Lung (tissue), 12 donors: ENCODE data around the gene CCDC107. TPM values are rescaled to one million over a fixed set of nuclear protein-coding genes. Genes with fewer than 3 reads are reported as not detected.
"Not testable (repeated sequence)": the region's sequence is repeated elsewhere in the genome, so short reads cannot be mapped to it uniquely, and the experiment has no call there.

ENCODE experiments used
- ATAC-seq: fragments of 200-7000 bp; cut with Tn5 transposase; one replicate; pipeline ENCODE4 v1.9.1; 2020; ENCODE audit warnings: moderate number of reproducible peaks; ENCODE audit not compliant: insufficient read depth, low FRiP score
- DNase-seq, 3 donors: peaks; one replicate each; pipeline ENCODE4 v3.0.0-alpha.2; 2013 to 2017
- H3K27ac ChIP-seq, 2 donors: one replicate each; pipeline ENCODE4 v1.5.1; 2013; ENCODE audit warnings: mild to moderate bottlenecking in 2 of 2, moderate library complexity in 2 of 2, control low read depth in 1 of 2, inconsistent platforms in 1 of 2, low read depth in 1 of 2, low read length in 1 of 2
- H3K27me3 ChIP-seq, 3 donors: one replicate each; pipeline ENCODE4 v1.5.1; 2013; ENCODE audit warnings: low read length in 2 of 3; ENCODE audit not compliant: control insufficient read depth in 3 of 3, insufficient read depth in 3 of 3
- H3K36me3 ChIP-seq, 4 donors: one replicate each; pipeline ENCODE4 v1.5.1; 2013; ENCODE audit warnings: low read length in 4 of 4, mild to moderate bottlenecking in 1 of 4, moderate library complexity in 1 of 4; ENCODE audit not compliant: control insufficient read depth in 4 of 4, insufficient read depth in 4 of 4
- H3K4me1 ChIP-seq, 5 donors: one replicate each; pipeline ENCODE4 v1.5.1; 2013; ENCODE audit warnings: low read length in 5 of 5, mild to moderate bottlenecking in 2 of 5, moderate library complexity in 1 of 5; ENCODE audit not compliant: control insufficient read depth in 5 of 5, insufficient read depth in 5 of 5
- H3K4me3 ChIP-seq: one replicate; pipeline ENCODE4 v1.5.1; 2013; ENCODE audit warnings: mild to moderate bottlenecking, control low read depth, moderate library complexity
- H3K9ac ChIP-seq, 2 donors: one replicate each; pipeline ENCODE4 v1.5.1; 2013; ENCODE audit warnings: low read length in 2 of 2, control low read depth in 1 of 2; ENCODE audit not compliant: insufficient read depth in 1 of 2
- H3K9me3 ChIP-seq, 4 donors: one replicate each; pipeline ENCODE4 v1.5.1; 2013; ENCODE audit warnings: low read length in 3 of 4, mild to moderate bottlenecking in 1 of 4, moderate library complexity in 1 of 4; ENCODE audit not compliant: control insufficient read depth in 4 of 4, insufficient read depth in 3 of 4
- CTCF ChIP-seq: IDR thresholded peaks from 2 replicates; pipeline ENCODE4 v1.5.1; 2012; ENCODE audit warnings: mild to moderate bottlenecking; ENCODE audit errors: control extremely low read depth, extremely low read depth
- WGBS, 2 donors: extraction: QIAGEN DNeasy Blood & Tissue Kit; methylation state at CpG; one replicate each; pipeline ENCODE4 v1.1.7; 2013; 5-methylcytosine and 5-hydroxymethylcytosine counted together
- polyA plus RNA-seq, 2 donors: library from polyadenylated mRNA; stranded (reverse); fragments of 200-250 nt; gene quantifications; one replicate each; pipeline ENCODE4 v1.2.1, GENCODE V29; 2013
- total RNA-seq, 2 donors: library from RNA; depleted of rRNA in 1 of 2; stranded (reverse); fragments of >200 nt in 1 of 2; gene quantifications; one replicate each; pipeline ENCODE4 v1.2.1, GENCODE V29; 2014 to 2021
- donor health status: control.
- donor health status: control.
- donor health status: Bipolar disorder and iron deficiency.
- donor health status: healthy.
- donor health status: DM: yes; HTN: yes; CAD: no.

CCDC107 gene
- total and polyA plus RNA-seq, 4 donors, result 9.9 to 53.9 (median 31.0) TPM

GRCh38 chr9:35636135-35636876, 21.8 kb upstream of the CCDC107 start:
- Histone ChIP-seq H3K36me3 (no peaks in the 10 kb centered on the region), H3K27me3 (no peaks in the 10 kb centered on the region), H3K27ac (peak overlapping the region in 1 of 2 donors; percentile 4), H3K4me3 (no peak overlapping the region), H3K9me3 (no peaks in the 10 kb centered on the region), H3K4me1 (peaks cover 0 to 5% (median 0%) of the 10 kb centered on the region in 5 donors), H3K9ac (no peak overlapping the region)
- WGBS, 2 donors, result 74 to 77% methylated on average over 9 of the region's 9 CpGs
- ATAC-seq, result no peak
- no peak for TF ChIP-seq CTCF
- DNase-seq, result no peak

- H3K9me3 ChIP-seq, DNase-seq, H3K36me3 ChIP-seq, ATAC-seq, H3K9ac ChIP-seq, H3K4me1 ChIP-seq, H3K4me3 ChIP-seq, H3K27ac ChIP-seq, H3K27me3 ChIP-seq: not testable (repeated sequence)
- WGBS, 2 donors, result 96 to 97% methylated on average over 6 of the region's 6 CpGs
These were observed 21.2 kb upstream of the CCDC107 start for GRCh38 chr9:35636877-35637246.

- not testable (repeated sequence) for H3K9me3 ChIP-seq, DNase-seq, H3K4me1 ChIP-seq, ATAC-seq, H3K27ac ChIP-seq, H3K36me3 ChIP-seq, H3K4me3 ChIP-seq, H3K27me3 ChIP-seq, H3K9ac ChIP-seq
- 97% methylated on average over 9 of the region's 9 CpGs for WGBS, 2 donors
These were observed 20.6 kb upstream of the CCDC107 start for GRCh38 chr9:35637427-35637955.

- ATAC-seq, H3K27me3 ChIP-seq, H3K4me3 ChIP-seq, H3K4me1 ChIP-seq, H3K27ac ChIP-seq, DNase-seq, H3K9me3 ChIP-seq, H3K36me3 ChIP-seq, H3K9ac ChIP-seq: not testable (repeated sequence)
- WGBS, 2 donors, result 49 to 60% methylated on average over 7 of the region's 8 CpGs
These were observed 19.3 kb upstream of the CCDC107 start for GRCh38 chr9:35638751-35639150.

- H3K4me3 ChIP-seq, H3K27me3 ChIP-seq, DNase-seq, H3K27ac ChIP-seq, H3K9me3 ChIP-seq, H3K9ac ChIP-seq, ATAC-seq, H3K4me1 ChIP-seq, H3K36me3 ChIP-seq: not testable (repeated sequence)
- WGBS, 2 donors, result 55 to 60% methylated on average over 1 of the region's 1 CpG
These were observed 18.9 kb upstream of the CCDC107 start for GRCh38 chr9:35639225-35639624.
